ENCODE results near the gene SPRTN.

SPRTN gene

GRCh38 chr1:231313661-231314060 is 24.4 kb upstream of the SPRTN start:
- Histone ChIP-seq H3K36me3 (ENCODE audit: insufficient read depth, low read length) (no peaks in the 10 kb centered on the region), H4K20me1 (ENCODE audit: insufficient read depth, low read length, poor library complexity, severe bottlenecking) (no peaks in the 10 kb centered on the region), H3K9me3 (ENCODE audit: insufficient read depth, low read depth, low read length) (no peaks in the 10 kb centered on the region), H2AFZ (ENCODE audit: low read length) (no peak overlapping the region), H3K4me3 (ENCODE audit: low read length, poor library complexity, severe bottlenecking) (no peak overlapping the region), H3K9me2 (replicated peaks; ENCODE audit: low read depth, low read length) (no peaks in the 10 kb centered on the region), H3K9ac (ENCODE audit: low read depth, low read length, poor library complexity, severe bottlenecking) (no peak overlapping the region), H3K79me2 (ENCODE audit: insufficient read depth, low read length) (no peaks in the 10 kb centered on the region), H3K4me2 (ENCODE audit: low read depth, low read length, poor library complexity, severe bottlenecking) (no peak overlapping the region), H3K4me1 (ENCODE audit: insufficient read depth, low read length, poor library complexity, severe bottlenecking) (no peaks in the 10 kb centered on the region), H3K27me3 (ENCODE audit: insufficient read depth, low read length, poor library complexity, severe bottlenecking) (no peaks in the 10 kb centered on the region), H3F3A (ENCODE audit: low read depth) (no peaks in the 10 kb centered on the region)
- no peak for TF ChIP-seq CTCF (conservative IDR thresholded peaks at IDR 0.05; ENCODE audit: low read length)
- no peak for TF ChIP-seq EZH2phosphoT487 (IDR thresholded peaks at IDR 0.05; ENCODE audit: borderline replicate concordance)

GRCh38 chr1:231315887-231316286 is 22.2 kb upstream of the SPRTN start:
- H3K4me1 ChIP-seq (ENCODE audit: insufficient read depth, low read length, poor library complexity, severe bottlenecking), result no peaks in the 10 kb centered on the region
- H3K36me3 ChIP-seq (ENCODE audit: insufficient read depth, low read length), result no peaks in the 10 kb centered on the region
- TF ChIP-seq CTCF (conservative IDR thresholded peaks at IDR 0.05; ENCODE audit: low read length), result peak; percentile 78
- TF ChIP-seq EZH2phosphoT487 (IDR thresholded peaks at IDR 0.05; ENCODE audit: borderline replicate concordance), result no peak

GRCh38 chr1:231317306-231318014 is 20.6 kb upstream of the SPRTN start:
- Histone ChIP-seq H3K79me2 (ENCODE audit: insufficient read depth, low read length) (no peaks in the 10 kb centered on the region), H3K9me2 (replicated peaks; ENCODE audit: low read depth, low read length) (no peaks in the 10 kb centered on the region), H3K27me3 (ENCODE audit: insufficient read depth, low read length, poor library complexity, severe bottlenecking) (no peaks in the 10 kb centered on the region), H3K4me3 (ENCODE audit: low read length, poor library complexity, severe bottlenecking) (no peak overlapping the region), H3K9me3 (ENCODE audit: insufficient read depth, low read depth, low read length) (no peaks in the 10 kb centered on the region), H2AFZ (ENCODE audit: low read length) (no peak overlapping the region), H3K4me1 (ENCODE audit: insufficient read depth, low read length, poor library complexity, severe bottlenecking) (no peaks in the 10 kb centered on the region), H3K4me2 (ENCODE audit: low read depth, low read length, poor library complexity, severe bottlenecking) (no peak overlapping the region), H3F3A (ENCODE audit: low read depth) (no peaks in the 10 kb centered on the region), H3K36me3 (ENCODE audit: insufficient read depth, low read length) (no peaks in the 10 kb centered on the region), H3K9ac (ENCODE audit: low read depth, low read length, poor library complexity, severe bottlenecking) (no peak overlapping the region), H4K20me1 (ENCODE audit: insufficient read depth, low read length, poor library complexity, severe bottlenecking) (no peaks in the 10 kb centered on the region)
- TF ChIP-seq EZH2phosphoT487 (IDR thresholded peaks at IDR 0.05; ENCODE audit: borderline replicate concordance), result no peak
- TF ChIP-seq CTCF (conservative IDR thresholded peaks at IDR 0.05; ENCODE audit: low read length), result no peak

More at GRCh38 chr1:231315887-231316286, 22.2 kb upstream of the SPRTN start:
- Histone ChIP-seq H3F3A (ENCODE audit: low read depth) (no peaks in the 10 kb centered on the region), H3K79me2 (ENCODE audit: insufficient read depth, low read length) (no peaks in the 10 kb centered on the region), H3K4me3 (ENCODE audit: low read length, poor library complexity, severe bottlenecking) (no peak overlapping the region), H4K20me1 (ENCODE audit: insufficient read depth, low read length, poor library complexity, severe bottlenecking) (no peaks in the 10 kb centered on the region), H3K4me2 (ENCODE audit: low read depth, low read length, poor library complexity, severe bottlenecking) (no peak overlapping the region), H3K9me2 (replicated peaks; ENCODE audit: low read depth, low read length) (no peaks in the 10 kb centered on the region), H3K27me3 (ENCODE audit: insufficient read depth, low read length, poor library complexity, severe bottlenecking) (no peaks in the 10 kb centered on the region), H2AFZ (ENCODE audit: low read length) (no peak overlapping the region), H3K9ac (ENCODE audit: low read depth, low read length, poor library complexity, severe bottlenecking) (no peak overlapping the region), H3K9me3 (ENCODE audit: insufficient read depth, low read depth, low read length) (no peaks in the 10 kb centered on the region)

Data from Loucy (cell line).